GM18505 (cell line): ENCODE results near the gene PACRG.

Experiments
- ATAC-seq: cut with Tn5 transposase; IDR thresholded peaks from one replicate; pipeline ENCODE4 v1.9.1; 2021; ENCODE audit not compliant: unreplicated experiment
- POLR2A ChIP-seq: IDR thresholded peaks from 4 replicates; pipeline ENCODE4 v1.6.1; 2011; ENCODE audit warnings: borderline replicate concordance; ENCODE audit not compliant: insufficient read depth, insufficient read length; ENCODE audit errors: extremely low read depth

PACRG gene

GRCh38 chr6:163021054-163021453 is 293.3 kb downstream of the PACRG start:
- no peak for TF ChIP-seq POLR2A
- no peak for ATAC-seq

DNA sequence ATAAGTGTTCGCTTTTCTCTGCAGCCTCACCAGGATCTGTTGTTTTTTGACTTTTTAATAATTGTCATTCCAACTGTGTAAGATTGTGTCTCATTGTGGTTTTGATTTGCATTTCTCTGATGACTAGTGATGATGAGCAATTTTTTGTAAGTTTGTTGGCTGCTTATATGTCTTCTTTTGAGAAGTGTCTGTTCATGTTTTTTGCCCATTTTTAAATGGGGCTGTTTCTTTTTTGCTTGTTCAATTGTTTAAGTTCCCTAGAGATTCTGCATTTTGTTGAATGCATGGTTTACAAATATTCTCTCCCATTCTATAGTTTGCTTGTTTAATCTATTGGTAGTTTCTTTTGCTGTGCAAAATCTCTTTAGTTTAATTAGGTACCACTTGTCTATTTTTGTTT is 295.9 kb downstream of the PACRG start:
- ATAC-seq, result no peak
- no peak for TF ChIP-seq POLR2A

DNA sequence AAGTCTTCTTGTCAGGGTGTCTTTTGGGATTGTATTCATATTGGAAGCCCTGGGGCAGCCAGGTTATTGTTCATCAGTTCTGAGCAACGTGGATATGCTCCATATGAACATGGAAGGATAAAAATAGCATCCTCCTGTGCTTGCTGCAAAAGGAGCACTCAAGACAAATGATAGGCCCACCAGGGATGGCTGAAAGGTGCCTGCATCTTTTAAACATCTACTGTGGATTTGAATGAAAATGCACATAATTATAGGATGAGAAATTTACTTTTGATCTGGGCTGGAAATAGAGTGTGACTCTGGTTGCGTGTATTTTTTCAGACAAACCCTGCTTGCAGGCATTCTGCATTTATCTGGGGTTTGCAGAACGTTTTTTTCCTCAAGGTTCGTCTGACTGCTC is 299.1 kb downstream of the PACRG start:
- ATAC-seq, result no peak
- no peak for TF ChIP-seq POLR2A

DNA sequence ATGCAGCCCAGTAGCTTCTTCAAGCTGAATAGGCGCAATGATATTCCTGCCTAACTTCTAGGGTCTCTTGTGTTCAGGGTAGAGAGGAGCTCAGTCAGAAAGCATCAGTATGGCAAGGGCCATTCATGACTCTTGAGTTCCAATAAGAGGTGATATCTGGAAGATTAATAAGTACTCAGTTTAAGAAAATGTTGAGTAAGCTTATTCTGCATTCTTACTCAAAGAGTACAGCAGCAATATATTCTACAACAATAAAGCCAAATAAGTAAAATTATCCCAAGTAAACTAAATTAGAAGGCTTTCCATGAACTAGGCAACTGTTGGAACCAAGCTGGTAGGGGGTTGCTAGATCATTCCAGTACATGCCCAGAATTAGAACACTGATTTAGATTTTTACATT is 303.2 kb downstream of the PACRG start:
- TF ChIP-seq POLR2A, result no peak
- no peak for ATAC-seq

DNA sequence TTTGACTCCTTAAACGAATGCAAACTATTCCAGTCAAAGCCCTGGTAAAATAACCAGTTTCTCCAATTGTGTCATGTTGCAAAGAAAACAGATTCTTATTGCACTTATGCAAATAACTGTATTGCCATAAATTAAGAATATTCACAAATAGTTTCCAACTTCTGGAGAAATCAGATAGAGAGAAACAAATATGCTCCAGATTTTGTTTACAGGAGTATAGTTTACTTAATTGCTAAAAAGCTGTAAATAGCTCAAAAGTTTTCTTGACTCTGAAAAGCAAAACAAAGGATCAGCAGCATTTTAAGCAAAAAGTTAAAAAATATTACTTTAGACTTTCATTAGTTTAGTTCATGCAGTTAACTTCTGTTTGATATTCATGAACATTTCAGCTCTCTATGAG is 304.2 kb downstream of the PACRG start:
- ATAC-seq, result no peak
- TF ChIP-seq POLR2A, result no peak

DNA sequence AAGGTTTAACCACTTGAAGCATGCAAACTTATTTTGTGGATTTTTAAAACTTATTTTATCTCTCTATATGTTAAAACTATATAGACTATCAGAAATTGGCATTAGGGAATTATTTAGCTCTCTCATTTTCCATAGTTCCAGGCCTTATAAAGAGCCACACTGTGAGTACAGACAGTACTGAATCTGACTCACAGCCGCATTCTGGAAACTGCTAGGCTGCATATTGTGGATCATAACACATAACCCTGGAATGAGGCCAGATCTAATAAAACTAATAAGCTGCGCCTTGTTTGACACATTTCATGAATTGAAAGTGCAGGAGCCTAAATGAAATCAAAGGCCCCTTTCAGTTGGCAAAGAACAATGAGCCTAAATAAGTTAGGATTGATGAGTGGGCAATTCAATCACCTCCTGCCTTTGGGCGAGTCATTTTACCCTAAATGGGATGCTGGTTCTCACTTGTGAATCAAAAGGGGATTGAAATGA is 308.4 kb downstream of the PACRG start:
- TF ChIP-seq POLR2A, result no peak
- ATAC-seq, result no peak

DNA sequence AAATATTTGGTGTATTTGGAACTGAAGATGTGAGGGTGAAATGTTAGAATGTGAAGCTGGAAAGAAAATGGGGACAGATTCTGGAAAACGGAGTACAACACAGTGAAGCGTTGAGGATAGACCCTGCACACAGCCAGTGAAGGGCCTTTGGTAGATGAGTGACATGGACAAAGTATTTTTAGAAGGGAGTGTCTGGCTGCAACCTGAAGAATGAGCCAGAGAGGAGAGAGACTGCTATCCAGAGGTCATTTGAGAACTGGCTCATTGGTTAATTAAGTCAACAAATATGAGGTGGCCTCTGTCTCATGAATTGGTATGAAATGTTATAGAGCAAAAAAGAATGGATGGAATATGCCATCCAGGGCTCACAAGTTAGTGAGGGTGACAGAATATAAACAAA is 310.5 kb downstream of the PACRG start:
- ATAC-seq, result no peak
- TF ChIP-seq POLR2A, result no peak

DNA sequence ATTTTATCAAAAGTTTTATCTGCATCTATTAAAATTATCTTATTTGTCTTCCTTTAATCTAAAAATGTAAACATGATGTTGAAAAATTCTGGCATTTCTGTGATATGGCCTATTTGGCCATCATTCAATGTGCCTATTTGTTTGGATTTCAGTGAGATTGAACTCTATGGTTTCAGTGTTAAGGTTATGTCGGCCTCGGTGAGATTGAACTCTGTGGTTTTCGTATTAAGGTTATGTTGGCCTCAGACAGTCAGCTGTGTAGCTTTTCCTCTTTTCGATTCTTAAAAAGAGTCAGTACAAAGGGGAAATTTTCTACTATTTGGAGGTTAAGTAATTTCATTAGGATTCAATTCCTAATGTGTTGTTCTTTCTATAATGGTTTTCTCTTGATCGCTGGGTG is 320.6 kb downstream of the PACRG start:
- ATAC-seq, result no peak
- TF ChIP-seq POLR2A, result no peak

DNA sequence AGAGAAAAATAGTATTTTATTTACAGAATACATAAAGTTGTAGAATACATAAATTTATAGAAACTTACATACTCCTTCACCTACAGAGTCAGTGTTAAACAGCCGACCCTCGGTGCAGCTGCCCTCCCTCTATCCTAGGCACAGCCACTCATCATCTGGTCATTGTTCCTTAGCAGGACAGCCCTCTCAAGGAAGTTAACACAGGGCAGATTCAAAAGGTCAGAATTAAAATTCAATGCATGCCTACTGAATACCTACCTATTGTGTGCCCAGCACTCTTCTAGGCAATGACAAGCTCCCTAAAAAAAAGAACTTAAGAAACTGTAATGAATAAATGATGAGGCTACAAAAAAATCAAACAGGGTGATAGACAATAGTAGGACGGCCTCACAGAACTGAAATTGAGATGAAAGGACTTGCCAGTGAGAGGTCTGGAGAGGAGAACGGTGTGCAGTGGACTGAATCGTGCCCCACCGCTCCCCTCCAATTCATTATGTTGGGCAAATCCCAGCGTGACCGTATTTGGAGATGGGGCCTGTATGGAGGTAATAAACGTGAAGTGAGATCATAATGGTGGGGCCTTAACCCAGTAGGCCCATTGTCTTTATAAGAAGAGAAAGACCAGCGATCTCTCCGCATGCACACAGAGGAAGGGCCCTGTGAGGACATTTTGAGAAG is 326.0 kb downstream of the PACRG start:
- no peak for TF ChIP-seq POLR2A
- ATAC-seq, result no peak

GRCh38 chr6:163054641-163055040 is 326.9 kb downstream of the PACRG start:
- TF ChIP-seq POLR2A, result no peak
- no peak for ATAC-seq

DNA sequence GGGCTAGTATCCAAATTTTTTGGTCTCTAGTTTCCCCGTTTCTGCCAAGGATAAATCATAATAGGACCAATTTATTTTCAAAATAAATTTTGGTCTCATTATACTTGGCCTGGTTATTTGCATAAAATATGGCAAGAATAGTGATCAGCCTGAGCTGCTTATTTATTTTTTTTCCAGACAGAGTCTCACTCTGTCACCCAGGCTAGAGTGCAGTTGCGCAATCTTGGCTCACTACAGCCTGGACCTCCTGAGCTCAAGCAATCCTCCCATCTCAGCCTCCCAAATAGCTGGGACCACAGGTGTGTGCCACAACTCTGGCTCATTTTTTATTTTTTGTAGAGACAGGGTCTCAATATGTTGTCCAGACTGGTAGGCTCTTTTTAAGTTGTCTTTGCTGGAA is 329.5 kb downstream of the PACRG start:
- no peak for TF ChIP-seq POLR2A
- no peak for ATAC-seq

DNA sequence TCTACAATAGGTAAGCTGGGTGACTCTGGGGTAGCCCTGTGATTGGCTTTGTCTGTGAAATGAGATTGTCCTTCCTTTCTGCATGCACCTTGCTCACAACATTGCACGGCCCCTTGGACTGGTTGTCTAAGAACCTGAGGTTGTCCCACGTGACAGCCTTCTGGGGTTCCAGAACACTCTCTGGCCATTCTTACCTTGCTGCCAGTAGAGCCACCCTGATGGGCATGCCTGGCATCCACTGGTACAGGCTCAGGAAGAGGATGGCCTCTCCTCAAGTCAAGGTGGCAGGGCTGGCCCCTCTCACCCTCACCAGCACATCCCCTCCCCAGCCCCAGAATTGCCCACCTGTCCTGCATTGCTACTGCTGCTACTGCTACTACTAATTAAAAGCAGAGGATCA is 335.0 kb downstream of the PACRG start:
- no peak for TF ChIP-seq POLR2A
- no peak for ATAC-seq

DNA sequence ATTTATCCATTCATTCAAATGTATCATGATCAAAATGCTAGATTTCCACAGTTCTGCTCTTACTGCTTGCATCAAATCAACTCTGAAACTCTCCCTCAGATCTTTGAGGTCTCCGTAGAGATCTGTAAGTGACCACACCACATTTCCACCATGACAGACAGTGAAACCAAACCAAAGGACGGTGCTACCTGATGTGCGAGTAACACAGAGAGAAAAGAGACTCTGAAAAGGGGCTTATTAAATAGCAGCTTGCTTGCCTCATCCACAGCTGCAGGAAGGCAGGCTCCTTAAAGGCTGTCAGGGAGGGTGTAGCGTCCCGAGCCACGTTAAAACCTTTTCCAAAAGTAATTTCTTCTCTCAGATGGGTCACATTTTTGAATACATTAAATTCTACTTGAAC is 335.8 kb downstream of the PACRG start:
- no peak for TF ChIP-seq POLR2A
- no peak for ATAC-seq

GRCh38 chr6:163064397-163064796 is 336.6 kb downstream of the PACRG start:
- ATAC-seq, result no peak
- no peak for TF ChIP-seq POLR2A

DNA sequence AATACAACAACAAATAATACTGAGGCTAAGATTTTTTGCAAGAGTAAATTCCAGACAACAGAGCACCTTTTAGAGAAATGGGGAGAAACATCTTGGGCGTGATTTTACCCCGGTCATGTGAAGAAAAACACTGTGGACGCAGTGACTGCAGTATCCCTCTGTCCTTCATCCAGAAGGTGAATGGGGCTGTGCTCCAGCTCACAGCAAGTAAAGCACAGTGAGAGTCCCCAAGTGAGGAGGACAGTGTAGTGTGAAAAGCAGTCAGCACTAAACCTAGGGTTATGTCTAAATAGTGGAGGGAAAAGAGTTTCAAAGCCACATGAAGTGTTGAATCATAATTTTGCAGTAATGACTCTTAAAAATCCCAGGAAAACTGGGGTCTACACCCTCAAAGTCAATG is 338.4 kb downstream of the PACRG start:
- TF ChIP-seq POLR2A, result no peak
- ATAC-seq, result no peak
